ENCODE data around the gene C1orf146. TPM values are rescaled to one million over a fixed set of nuclear protein-coding genes. Genes with fewer than 3 reads are reported as not detected.

Gene C1orf146
- total and polyA plus RNA-seq, 2 donors (not counting 1 experiment from before 2014, with no cell fraction given), result not detected

- H3K9me3 ChIP-seq (ENCODE audit: control extremely low read depth in 1 of 3, control insufficient read depth in 2 of 3, insufficient read depth in 1 of 3, low read length in 2 of 3), result peaks cover 0 to 3% (median 0%) of the 10 kb centered on the region in 3 donors
- H3K79me2 ChIP-seq (ENCODE audit: control insufficient read depth, insufficient read depth, low read length), result no peaks in the 10 kb centered on the region
- H3K36me3 ChIP-seq (replicated peaks in 1 of 2; ENCODE audit: control extremely low read depth in 1 of 2, control insufficient read depth in 1 of 2, extremely low read depth in 1 of 2, insufficient read depth in 2 of 2, low read length in 1 of 2), result no peaks in the 10 kb centered on the region
- H2AFZ ChIP-seq (ENCODE audit: insufficient read depth, low read depth, low read length, poor library complexity, severe bottlenecking), result no peak overlapping the region
- no peaks in the 10 kb centered on the region for H3K9me3 Mint-ChIP-seq (ENCODE audit: insufficient read depth)
- H3K4me2 ChIP-seq (replicated peaks; ENCODE audit: low read depth, low read length, poor library complexity, severe bottlenecking), result no peak overlapping the region
- H3K27me3 ChIP-seq (replicated peaks in 1 of 4; ENCODE audit: control extremely low read depth in 1 of 4, control insufficient read depth in 3 of 4, insufficient read depth in 4 of 4, low read length in 3 of 4), result no peaks in the 10 kb centered on the region
- no peak overlapping the region for H3K4me3 Mint-ChIP-seq
- H3K4me1 Mint-ChIP-seq, result no peaks in the 10 kb centered on the region
- ChIA-PET POLR2A (no interaction called here), CTCF (no interaction called here)
- TF ChIP-seq EZH2 (IDR thresholded peaks at IDR 0.05; ENCODE audit: borderline replicate concordance, insufficient read depth, low read depth, low read length, poor library complexity, severe bottlenecking) (no peak), CTCF (IDR thresholded peaks at IDR 0.05) (no peak)
- H3K27ac ChIP-seq (ENCODE audit: low read length in 2 of 2), result no peak overlapping the region
- intact Hi-C loops (cut with micrococcal nuclease), result no loop called here
- ATAC-seq (ENCODE audit: low read depth) (no peak), DNase-seq (no peak)
- H4K20me1 ChIP-seq (ENCODE audit: control insufficient read depth, insufficient read depth, low read length, poor library complexity, severe bottlenecking), result no peaks in the 10 kb centered on the region
- H3K4me1 ChIP-seq (ENCODE audit: control insufficient read depth in 2 of 2, insufficient read depth in 2 of 2, low read length in 2 of 2), result no peaks in the 10 kb centered on the region
- no peak overlapping the region for H3K4me3 ChIP-seq (ENCODE audit: control extremely low read depth in 1 of 5, extremely low read depth in 1 of 5, insufficient read depth in 1 of 5, low read depth in 2 of 5, low read length in 4 of 5)
- H3K27me3 Mint-ChIP-seq, result peaks cover 5% of the 10 kb centered on the region
- H3K27ac Mint-ChIP-seq, result no peak overlapping the region
- H3K9ac ChIP-seq (ENCODE audit: low read length), result no peak overlapping the region
These were observed 1.3 kb downstream of the C1orf146 start for GRCh38 chr1:92219028-92219427.

- intact Hi-C loops (cut with micrococcal nuclease), result no loop called here
- no peaks in the 10 kb centered on the region for H4K20me1 ChIP-seq (ENCODE audit: control insufficient read depth, insufficient read depth, low read length, poor library complexity, severe bottlenecking)
- H3K4me1 Mint-ChIP-seq, result no peaks in the 10 kb centered on the region
- peaks cover 9% of the 10 kb centered on the region for H3K27me3 Mint-ChIP-seq
- no peak for DNase-seq
- POLR2A ChIA-PET, result no interaction called here
- no peaks in the 10 kb centered on the region for H3K27me3 ChIP-seq (replicated peaks in 1 of 4; ENCODE audit: control extremely low read depth in 1 of 4, control insufficient read depth in 3 of 4, insufficient read depth in 4 of 4, low read length in 3 of 4)
- H3K9ac ChIP-seq (ENCODE audit: low read length), result no peak overlapping the region
- H3K4me3 ChIP-seq (ENCODE audit: control extremely low read depth in 1 of 5, extremely low read depth in 1 of 5, insufficient read depth in 1 of 5, low read depth in 2 of 5, low read length in 4 of 5), result no peak overlapping the region
- TF ChIP-seq EZH2 (IDR thresholded peaks at IDR 0.05; ENCODE audit: borderline replicate concordance, insufficient read depth, low read depth, low read length, poor library complexity, severe bottlenecking) (no peak), CTCF (IDR thresholded peaks at IDR 0.05) (no peak)
- no peaks in the 10 kb centered on the region for H3K9me3 Mint-ChIP-seq (ENCODE audit: insufficient read depth)
- ATAC-seq (ENCODE audit: low read depth), result no peak
- no peak overlapping the region for H3K27ac ChIP-seq (ENCODE audit: low read length in 2 of 2)
- CTCF ChIA-PET, result no interaction called here
- H3K4me3 Mint-ChIP-seq, result no peak overlapping the region
- no peak overlapping the region for H3K4me2 ChIP-seq (replicated peaks; ENCODE audit: low read depth, low read length, poor library complexity, severe bottlenecking)
- no peak overlapping the region for H3K27ac Mint-ChIP-seq
- no peaks in the 10 kb centered on the region for H3K36me3 ChIP-seq (replicated peaks in 1 of 2; ENCODE audit: control extremely low read depth in 1 of 2, control insufficient read depth in 1 of 2, extremely low read depth in 1 of 2, insufficient read depth in 2 of 2, low read length in 1 of 2)
- H3K4me1 ChIP-seq (ENCODE audit: control insufficient read depth in 2 of 2, insufficient read depth in 2 of 2, low read length in 2 of 2), result no peaks in the 10 kb centered on the region
- 100% methylated on average over 1 of the region's 3 CpGs for WGBS (ENCODE audit: insufficient coverage)
- no peaks in the 10 kb centered on the region for H3K9me3 ChIP-seq (ENCODE audit: control extremely low read depth in 1 of 3, control insufficient read depth in 2 of 3, insufficient read depth in 1 of 3, low read length in 2 of 3)
- H3K79me2 ChIP-seq (ENCODE audit: control insufficient read depth, insufficient read depth, low read length), result no peaks in the 10 kb centered on the region
- no peak overlapping the region for H2AFZ ChIP-seq (ENCODE audit: insufficient read depth, low read depth, low read length, poor library complexity, severe bottlenecking)
These were observed 10.7 kb downstream of the C1orf146 start for GRCh38 chr1:92228401-92228800.
